ENCODE data around the gene HTRA3.
"Not testable (repeated sequence)": the region's sequence is repeated elsewhere in the genome, so short reads cannot be mapped to it uniquely, and the experiment has no call there.

The HTRA3 gene

GRCh38 chr4:8330821-8331574 lies 61.4 kb downstream of the HTRA3 start:
- DNase-seq = peak; percentile 52

- DNase-seq = no peak
These were observed 62.0 kb downstream of the HTRA3 start for GRCh38 chr4:8331575-8331955.

- DNase-seq = no peak
These were observed 62.7 kb downstream of the HTRA3 start for GRCh38 chr4:8332038-8332857.

GRCh38 chr4:8332891-8333331 lies 63.4 kb downstream of the HTRA3 start:
- DNase-seq = no peak

- DNase-seq = no peak
These were observed 64.3 kb downstream of the HTRA3 start for GRCh38 chr4:8333726-8334460.

- DNase-seq = no peak
These were observed 65.4 kb downstream of the HTRA3 start for GRCh38 chr4:8334786-8335460.

- no peak for DNase-seq
These were observed 66.3 kb downstream of the HTRA3 start for GRCh38 chr4:8335848-8336247.

- DNase-seq = no peak
These were observed 67.0 kb downstream of the HTRA3 start for GRCh38 chr4:8336412-8337075.

- DNase-seq = no peak
These were observed 68.9 kb downstream of the HTRA3 start for GRCh38 chr4:8338351-8338961.

- peak; percentile 95 for DNase-seq
These were observed 71.3 kb downstream of the HTRA3 start for GRCh38 chr4:8340781-8341241.

- not testable (repeated sequence) for DNase-seq
These were observed 71.7 kb downstream of the HTRA3 start for GRCh38 chr4:8341281-8341680.

- peak; percentile 67 for DNase-seq
These were observed 72.1 kb downstream of the HTRA3 start for GRCh38 chr4:8341691-8342090.

GRCh38 chr4:8342651-8343261 lies 73.2 kb downstream of the HTRA3 start:
- DNase-seq = no peak

GRCh38 chr4:8343262-8343966 lies 73.9 kb downstream of the HTRA3 start:
- peak; percentile 66 for DNase-seq

- no peak for DNase-seq
These were observed 74.4 kb downstream of the HTRA3 start for GRCh38 chr4:8343967-8344331.

GRCh38 chr4:8344377-8344776 lies 74.8 kb downstream of the HTRA3 start:
- peak; percentile 9 for DNase-seq

- DNase-seq = peak; percentile 18
These were observed 75.7 kb downstream of the HTRA3 start for GRCh38 chr4:8345053-8345945.

- DNase-seq = no peak
These were observed 76.6 kb downstream of the HTRA3 start for GRCh38 chr4:8345946-8346814.

All from right hindlimb (tissue), 1 donor.